SW480 (cell line): ENCODE data around the gene UTF1.
"Not testable (repeated sequence)": the region's sequence is repeated elsewhere in the genome, so short reads cannot be mapped to it uniquely, and the experiment has no call there.

ENCODE experiments used
- DNase-seq: peaks from one replicate; pipeline ENCODE4 v3.0.0-alpha.2; 2016; ENCODE audit warnings: low spot score

Gene UTF1

DNA sequence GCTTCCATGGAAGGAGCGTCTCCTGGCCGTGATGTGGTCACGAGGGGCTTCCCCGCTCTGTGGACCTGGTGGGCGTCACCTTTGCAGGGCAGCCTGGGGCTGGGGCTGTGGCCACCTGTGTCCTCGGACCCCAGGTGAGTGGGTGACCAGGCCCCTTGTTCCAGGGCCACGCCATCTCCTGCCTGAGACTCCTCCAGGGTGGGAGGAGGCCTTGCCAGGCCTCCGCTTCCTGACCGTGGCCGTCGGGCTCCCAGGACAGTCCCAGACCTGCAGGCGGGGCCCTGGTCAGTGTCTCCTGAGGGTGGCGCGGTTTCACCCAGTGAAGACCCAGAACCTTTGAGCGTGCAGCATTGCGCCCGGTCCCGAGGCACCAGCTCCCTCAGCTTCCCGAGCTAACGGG lies 20.4 kb upstream of the UTF1 start:
- no peak for DNase-seq

DNA sequence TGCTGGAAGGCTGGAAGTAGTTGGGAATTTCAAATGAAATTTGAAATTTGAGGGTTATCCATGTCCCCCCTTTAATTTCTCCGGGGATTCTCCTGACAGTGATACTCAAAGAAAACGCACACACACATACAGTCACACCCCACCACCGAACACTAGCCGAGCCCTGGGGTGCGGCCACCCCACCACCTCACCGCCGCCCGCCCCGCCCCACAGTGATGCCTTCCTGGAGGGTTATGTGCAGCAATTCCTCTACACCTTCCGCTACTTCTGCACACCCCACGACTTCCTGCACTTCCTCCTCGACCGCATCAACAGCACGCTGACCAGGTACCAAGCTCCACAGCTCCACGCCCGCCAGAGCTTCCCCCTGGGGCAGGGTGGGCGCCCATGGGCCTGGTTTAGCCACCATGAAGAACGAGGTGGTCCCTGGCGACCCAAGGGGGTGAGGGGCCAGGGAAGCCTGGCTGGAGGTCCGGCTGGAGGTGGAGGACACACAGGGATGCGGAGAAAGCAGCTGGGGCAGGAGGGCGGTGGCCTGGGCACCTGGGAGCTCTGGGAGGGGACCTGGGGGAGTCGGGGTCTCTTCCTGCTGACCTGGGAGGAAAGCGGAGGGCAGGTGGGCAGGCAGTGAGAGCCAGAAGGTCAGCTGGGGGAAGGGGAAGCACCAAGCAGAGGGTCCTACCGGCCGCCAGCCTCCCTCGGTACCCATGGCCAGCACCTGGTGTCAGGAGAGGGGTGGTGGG lies 19.4 kb upstream of the UTF1 start:
- DNase-seq: no peak

DNA sequence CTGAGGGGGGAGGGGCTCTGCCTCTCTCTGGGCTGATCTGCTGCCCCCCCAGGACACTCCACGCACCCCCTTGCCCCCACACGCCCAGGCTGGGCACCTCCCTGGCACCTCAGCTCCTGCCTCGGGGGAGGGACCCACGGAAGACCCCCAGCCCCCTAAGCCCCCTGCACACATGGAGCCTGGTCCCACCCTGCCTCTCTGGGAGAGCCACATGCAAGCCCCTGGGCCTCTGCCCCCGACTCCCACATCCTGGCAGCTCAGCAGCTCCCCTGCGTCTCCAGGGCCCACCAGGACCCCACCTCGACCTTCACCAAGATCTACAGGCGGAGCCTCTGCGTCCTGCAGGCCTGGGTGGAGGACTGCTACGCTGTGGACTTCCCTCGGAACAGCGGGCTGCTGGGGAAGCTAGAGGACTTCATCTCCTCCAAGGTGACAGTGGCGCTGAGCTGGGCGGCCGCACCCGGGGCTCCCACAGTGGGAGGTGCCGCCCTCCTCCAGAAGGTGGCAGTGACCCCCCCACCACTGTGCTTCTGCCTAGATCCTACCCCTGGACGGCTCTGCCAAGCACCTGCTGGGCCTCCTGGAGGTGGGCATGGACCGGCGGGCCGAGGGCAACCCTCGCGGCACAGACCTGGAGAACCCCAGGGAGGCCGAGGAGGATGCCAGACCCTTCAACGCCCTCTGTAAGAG lies 18.7 kb upstream of the UTF1 start:
- DNase-seq: no peak

DNA sequence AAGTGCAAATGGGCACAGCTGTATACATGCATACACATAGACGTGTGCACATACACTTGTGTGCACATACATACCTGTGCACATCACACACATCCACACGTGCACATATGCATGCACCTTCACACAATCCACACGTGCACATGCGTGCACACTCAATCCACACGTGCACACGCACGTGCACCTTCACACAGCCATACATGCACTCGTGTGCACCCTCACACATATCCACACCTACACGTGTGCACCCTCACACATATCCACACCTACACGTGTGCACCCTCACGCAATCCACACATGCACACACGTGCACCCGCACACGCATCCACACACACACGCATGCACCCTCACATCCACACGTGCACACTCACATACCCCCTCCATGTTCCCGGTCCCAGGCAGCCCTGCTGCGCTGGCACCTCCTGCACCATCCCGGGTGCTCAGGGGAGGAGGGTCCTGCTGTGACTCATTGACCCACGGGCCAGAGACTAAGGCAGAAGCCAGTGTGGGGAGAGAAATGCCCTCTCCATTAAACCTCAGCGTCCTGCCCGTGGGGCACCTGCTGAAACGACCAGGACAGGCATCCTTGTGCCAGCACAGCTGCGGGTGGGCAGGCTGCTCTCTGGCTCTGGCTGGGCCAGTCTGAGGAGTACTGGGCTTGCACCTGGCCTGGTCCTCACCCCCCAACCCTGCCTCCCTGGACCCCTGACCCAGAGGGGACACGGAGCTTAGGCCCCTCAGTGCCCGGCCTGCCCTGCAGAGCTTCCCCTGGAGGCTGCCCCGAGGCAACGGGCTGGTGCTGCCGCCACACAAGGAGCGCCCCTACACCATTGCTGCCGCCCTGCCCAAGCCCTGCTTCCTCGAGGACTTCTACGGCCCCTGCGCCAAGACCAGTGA lies 17.8 kb upstream of the UTF1 start:
- no peak for DNase-seq

DNA sequence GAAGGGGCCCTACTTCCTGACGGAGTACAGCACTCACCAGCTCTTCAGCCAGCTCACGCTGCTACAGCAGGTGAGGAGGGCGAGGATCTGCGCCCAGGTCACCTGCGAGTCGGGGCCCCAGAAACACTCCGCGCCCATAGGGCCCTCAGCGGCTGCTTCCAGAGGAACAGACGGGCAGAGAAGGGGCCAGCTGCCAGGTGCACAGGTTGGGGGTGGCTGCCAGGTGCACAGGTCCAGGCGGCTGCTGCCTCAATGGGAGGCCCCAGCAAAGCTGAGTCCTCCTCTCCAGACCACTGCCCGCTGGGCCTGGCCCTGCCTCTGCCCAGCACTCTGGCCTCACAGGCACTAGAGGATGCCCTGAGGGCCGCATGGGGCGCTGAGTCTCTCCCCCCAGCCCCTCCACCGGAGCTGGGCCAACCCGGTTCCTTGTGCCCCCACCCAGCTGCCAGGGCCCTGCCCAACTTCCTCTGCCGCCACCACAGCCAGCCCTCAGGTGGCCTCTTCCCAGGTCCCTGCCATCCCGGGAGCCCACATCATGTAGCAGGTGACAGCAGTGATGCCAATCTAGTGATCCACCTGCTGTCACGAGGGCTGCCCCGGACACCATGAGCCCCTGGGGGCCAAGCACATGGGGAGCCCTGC lies 17.0 kb upstream of the UTF1 start:
- no peak for DNase-seq

DNA sequence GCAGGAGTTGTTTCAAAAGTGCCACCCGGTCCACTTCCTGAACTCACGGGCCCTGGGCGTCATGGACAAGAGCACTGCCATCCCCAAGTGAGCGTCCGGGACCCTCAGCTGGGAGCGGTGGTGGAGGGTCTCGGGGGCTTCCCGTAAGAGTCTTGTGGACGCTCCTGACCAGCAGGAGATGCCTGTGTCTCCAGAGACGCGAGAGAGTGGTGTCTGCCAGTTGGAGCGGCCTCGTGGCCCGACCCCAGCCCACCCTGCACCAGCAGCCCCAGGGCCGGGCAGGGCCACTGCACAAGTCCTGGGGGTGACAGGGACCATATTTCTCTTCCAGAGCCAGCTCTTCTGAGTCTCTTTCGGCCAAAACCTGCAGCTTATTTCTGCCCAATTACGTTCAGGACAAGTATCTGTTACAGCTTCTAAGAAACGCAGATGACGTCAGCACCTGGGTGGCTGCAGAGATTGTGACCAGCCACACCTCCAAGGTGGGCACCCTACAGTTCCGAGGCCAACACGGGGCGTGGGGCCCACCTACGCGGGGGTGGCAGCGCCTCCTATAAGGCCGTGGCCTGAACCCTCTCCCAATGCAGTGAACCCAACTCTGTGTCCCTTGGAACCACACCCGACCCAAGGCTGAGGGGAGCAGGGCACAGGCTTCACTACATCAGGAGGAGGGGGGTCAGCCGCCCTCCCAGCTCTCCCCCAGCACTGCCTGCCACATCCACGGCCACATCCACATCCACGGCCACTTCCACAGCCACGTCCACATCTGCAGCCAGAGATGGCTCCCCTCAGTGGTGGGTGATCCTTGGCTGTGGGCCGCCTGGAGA lies 16.2 kb upstream of the UTF1 start:
- DNase-seq: no peak

DNA sequence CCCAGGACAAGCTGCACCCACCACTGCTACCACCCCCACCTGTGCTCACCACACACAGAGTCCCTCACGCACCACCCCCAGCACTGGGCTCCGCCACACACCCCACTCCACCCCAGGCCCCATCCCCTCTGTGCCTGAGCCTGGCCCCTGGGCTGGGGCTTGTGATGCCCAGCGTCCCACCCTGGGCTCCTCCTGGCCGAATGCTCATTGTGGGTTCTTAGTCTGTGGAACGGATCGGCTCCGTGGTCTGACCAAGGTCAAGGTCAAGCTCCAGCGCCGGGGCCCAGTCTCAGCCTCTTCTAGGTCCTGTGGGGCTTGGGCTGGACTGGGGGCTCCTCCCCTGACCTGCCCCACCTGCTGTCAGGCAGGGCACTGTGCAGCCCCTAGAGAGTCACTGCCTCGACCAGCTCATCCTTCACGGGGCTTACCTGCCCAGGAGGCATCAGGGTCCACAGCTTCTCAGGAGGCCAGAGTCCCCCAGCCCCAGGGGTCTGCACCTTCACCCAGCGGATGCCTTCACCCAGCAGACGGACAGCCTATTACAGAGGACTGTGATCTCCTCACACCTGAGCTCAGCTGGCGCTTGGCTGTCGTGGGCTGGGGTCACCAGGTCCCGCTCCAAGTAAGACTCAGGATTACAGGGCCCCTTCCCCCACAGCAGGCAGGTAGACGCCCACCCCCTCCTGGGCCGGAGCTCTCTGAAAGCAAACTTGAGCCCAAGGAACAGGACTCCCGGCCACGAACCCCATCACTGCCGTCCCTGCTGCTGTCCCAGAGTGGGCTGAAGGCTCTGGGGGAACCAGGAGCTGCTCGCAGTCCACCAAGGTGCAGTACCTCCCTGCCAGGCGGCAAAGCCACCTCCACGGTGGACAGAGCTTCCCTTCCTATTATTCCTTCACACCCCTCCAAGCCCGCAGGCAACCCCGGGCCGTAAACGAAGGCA lies 15.3 kb upstream of the UTF1 start:
- no peak for DNase-seq

DNA sequence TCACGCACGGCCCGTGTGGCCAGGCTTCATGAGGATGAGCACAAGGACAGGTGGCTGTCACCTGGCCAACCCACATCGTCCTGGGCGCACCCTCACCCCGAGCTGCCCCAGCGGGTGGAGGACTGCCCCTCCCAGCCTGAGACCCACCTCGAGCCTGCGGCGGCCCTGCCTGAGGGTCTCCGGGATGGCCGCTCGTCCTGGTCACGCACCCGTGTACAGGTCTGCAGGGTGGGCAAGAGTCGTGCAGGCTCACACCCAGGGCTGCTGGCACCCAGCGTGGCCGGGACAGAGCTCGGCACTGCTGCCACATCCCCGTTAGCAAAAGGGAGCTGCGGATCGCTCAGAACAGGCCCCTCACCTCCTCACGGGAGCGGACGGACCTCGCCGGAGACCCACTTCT lies 14.4 kb upstream of the UTF1 start:
- no peak for DNase-seq

DNA sequence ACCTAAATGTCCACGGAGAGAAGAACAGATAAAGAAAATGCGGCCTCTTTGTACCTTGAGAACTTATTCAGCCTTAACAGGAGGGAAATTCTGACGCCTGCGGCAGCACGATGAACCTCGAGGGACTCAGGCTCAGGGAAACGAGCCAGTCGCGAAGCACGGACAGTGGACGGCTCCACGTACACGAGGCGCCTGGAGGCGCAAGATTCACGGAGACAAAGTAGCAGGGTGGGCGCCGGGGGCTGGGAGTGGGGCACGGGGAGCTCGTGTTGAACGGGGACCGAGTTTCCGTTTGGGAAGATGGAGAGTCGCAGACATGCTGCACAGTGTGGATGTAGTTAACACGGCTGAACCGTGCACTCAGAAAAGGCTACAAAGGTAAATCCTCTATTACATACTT lies 13.2 kb upstream of the UTF1 start:
- no peak for DNase-seq

DNA sequence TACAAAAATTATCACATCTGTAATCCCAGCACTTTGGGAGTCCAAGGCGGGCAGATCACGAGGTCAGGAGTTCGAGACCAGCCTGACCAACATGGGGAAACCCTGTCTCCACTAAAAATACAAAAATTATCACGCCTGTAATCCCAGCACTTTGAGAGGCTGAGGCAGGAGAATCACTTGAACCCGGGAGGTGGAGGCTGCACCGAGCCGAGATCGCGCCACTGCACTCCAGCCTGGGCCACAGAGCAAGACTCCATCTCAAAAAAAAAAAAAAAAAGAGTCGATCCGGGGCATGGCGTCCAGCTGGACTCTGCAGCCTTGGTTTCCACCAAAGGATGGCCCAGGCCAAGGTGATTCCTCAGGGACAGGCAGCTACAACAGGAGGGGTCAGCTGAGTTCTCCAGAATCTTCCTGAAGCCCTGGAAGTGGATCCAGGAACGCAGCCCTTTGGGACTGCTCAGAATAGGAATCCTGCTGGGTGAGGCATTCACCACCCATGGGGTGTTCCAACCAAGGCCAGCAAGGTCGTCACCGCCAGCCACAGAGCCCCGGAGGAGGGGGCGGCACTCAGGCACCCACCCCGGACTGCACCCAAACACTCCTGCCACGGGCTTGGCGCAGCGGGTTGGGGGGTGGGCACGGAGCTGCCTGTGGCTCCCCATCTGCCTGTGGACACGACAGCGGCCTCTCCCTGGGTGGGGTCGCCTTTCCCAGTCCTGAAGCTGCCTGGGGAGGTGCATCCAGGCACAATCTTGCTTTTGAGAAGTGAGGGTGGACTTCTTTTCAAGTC lies 12.0 kb upstream of the UTF1 start:
- DNase-seq: no peak

DNA sequence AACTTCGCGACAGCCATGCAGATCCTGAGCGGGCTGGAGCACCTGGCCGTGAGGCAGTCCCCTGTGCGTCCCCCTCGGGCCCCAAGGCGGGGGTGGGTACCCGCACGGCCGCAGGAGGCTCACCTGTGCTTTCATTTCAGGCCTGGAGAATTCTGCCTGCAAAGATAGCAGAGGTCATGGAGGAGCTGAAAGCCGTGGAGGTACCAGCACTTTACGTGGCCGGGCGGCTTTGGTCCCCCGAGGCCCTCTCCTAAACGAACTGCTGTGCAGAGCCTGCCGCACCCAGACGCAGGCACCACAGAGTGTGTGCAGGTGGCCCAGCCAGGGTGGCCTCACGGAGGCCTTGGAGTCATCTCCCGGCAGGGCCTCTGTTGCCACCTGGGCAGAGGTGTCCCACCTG lies 11.1 kb upstream of the UTF1 start:
- DNase-seq: no peak

DNA sequence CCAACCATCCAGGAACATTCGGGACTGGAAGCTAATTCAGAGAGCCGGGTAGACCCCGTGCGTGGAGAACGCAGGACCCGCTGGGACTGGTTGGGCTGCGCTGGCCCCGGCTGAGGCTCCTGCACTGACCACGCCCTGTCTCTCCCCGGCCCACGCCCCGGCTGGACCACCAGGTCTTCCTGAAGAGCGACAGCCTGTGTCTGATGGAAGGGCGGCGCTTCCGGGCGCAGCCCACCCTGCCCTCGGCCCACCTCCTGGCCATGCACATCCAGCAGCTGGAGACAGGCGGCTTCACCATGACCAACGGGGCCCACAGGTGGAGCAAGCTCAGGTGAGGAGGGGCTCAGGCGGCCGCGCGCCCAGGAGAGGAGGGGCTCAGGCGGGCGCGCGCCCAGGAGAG lies 10.2 kb upstream of the UTF1 start:
- DNase-seq: no peak

DNA sequence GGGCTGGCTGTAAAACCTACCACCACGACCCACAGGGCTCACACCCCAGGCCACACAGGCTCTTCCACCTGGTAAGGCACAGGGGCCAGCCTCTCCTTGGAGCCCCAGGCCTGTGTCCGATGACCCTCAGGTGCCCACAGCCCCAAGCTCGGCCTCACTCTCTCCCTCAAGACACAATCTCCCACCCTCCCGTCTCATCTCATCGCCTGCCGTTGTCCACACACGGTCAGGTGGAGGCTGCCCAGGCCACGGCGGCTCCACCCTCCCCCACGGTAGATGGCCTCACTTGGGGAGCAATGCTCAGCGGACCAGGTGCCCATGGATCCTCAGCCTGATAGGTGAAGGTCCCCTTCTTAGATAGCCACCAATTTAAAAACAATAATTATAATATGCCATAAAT lies 8.7 kb upstream of the UTF1 start:
- no peak for DNase-seq

DNA sequence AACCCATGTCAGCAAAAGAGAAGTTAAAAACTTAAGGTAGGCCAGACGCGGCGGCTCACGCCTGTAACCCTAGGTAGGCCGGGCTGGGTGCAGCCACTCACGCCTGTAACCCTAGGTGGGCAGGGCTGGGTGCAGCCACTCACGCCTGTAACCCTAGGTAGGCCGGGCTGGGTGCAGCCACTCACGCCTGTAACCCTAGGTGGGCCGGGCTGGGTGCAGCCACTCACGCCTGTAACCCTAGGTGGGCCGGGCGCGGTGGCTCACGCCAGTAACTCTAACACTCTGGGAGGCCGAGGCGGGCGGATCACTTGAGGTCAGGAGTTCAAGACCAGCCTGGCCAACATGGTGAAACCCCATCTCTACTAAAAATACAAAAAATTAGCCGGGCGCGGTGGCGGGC lies 8.3 kb upstream of the UTF1 start:
- DNase-seq: not testable (repeated sequence)

DNA sequence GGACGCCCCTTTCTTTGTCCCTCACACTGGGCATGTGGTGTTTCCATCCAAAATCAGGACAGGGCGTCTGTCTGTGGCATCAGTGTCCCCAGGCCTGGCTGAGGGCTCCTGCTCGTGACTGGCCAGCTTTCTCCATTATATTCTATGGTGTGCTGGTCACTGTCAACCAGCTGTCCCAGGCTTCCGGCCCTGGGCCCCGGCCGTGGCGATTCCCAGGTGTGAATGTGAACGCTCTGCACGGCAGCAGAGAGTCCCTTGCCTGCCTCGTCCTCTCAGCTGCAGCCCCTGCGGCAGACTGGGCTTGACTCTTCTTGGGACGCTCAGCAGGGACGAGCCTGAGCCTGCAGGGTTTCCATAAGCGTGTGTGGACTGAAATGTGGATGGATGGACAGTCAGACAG lies 5.9 kb upstream of the UTF1 start:
- no peak for DNase-seq

DNA sequence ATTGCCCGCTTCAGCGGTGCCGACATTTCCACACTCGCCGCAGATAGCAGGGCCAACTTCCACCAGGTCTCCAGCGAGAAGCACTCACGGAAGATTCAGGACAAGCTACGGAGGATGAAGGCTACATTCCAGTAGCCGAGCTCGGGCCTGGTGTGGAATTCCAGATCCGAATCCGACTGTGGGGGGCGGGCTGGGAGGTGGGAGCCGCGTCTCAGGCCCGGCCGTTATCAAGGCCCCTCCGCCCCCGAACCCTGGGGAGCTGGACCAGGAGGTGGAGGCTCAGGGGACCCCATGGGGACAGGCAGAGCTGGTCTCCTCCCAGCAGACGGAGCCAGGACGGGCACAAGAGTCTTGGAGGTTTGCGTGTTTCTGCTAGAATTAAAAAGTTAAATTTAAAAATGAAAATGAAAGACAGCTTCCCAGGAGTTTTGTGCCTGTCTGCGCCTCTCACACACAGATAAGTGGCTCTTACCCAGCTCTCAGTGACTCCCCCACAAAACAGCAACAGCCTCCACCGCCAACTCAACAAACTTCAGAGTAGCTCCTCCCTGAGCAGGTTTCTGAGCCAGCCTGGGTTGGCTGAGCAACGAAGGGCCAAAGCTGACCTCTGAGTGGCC lies 5.2 kb upstream of the UTF1 start:
- no peak for DNase-seq

DNA sequence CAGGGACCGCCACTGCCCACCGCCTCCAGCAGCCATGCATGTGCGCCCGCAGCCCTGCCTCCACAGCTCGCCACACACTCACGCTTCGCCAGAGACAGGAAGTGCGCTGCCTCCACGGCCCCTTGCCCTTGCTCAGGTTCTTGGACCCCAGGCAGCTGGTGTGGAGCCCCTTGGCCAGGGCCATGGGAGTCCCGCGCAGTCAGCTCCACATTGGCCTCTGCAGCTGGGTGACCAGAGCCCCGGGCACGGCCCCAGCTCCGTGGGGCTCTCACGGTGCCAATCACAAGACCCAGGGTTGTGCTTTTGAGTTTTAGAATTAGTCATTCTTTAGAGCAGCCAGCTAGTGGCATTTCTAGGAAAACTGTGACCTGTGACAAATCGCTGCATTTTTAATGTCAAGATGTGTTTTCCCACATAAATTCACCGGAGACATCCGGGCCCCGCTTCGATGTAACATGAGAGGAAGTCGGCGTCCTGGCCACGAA lies 4.3 kb upstream of the UTF1 start:
- no peak for DNase-seq

DNA sequence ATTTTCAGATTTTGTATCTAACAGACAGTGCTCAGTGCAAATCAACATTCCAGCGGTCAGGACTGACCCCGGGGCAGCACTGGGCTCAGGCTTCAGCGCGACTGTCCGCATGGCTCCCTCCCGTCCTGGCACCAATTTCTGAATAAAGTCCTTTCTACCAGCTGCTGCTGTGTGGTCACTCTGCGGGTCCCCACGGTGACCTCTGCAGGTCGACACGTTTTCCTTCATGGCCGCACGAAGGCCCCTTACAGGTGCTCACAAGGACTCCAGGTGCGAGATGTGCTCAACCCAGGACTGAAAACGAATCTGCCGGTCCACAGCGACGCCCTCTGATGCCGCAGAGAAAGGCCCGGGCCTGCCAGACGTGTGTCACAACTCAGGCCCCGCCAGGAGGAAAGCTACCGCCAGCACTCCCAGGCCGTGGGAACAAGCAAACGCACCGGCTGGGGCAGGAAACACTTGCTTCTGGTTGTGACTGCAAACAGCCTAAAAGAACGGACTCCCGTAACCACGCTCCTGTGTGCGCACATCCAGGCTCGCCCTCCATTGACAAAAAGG lies 3.7 kb upstream of the UTF1 start:
- no peak for DNase-seq

DNA sequence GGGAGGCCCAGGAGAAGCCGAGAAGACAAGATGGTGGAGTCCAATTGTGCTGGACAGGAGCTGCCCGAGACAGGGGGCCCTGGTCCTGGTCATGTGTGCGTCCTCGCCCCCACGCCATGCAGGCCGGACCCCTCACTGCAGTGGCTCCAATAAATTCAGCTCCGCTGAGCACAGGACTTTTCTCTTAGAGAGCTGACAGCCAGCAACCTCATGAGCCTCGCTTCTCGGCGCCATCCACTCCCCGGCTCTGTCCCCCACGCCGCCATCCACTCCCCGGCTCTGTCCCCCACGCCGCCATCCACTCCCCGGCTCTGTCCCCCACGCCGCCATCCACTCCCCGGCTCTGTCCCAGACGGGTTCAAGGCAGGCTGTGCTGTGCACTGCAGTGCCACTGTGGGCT lies 2.8 kb upstream of the UTF1 start:
- no peak for DNase-seq
